DOHH2 (cell line): ENCODE measurements around the gene TRPM5.

Experiments used
- H3F3A ChIP-seq: fragments of 200-600 bp; sonication (generic), shearing (Covaris generic); 2 replicates; pipeline ENCODE4 v1.6.0; 2016; ENCODE audit warnings: antibody characterized with exemption, mild to moderate bottlenecking; ENCODE audit not compliant: control insufficient read depth, insufficient read depth
- H3K27ac ChIP-seq: fragments of 200-600 bp; sonication (generic); 2 replicates; pipeline ENCODE4 v1.5.1; 2014; ENCODE audit warnings: low read depth, mild to moderate bottlenecking, low read length, moderate library complexity
- H3K27me3 ChIP-seq: fragments of 200-600 bp; sonication (generic); 2 replicates; pipeline ENCODE4 v1.6.1; 2014; ENCODE audit warnings: mild to moderate bottlenecking, low read length, mixed read lengths; ENCODE audit not compliant: control insufficient read depth
- H3K36me3 ChIP-seq: fragments of 200-600 bp; sonication (generic); 2 replicates; pipeline ENCODE4 v1.6.1; 2014; ENCODE audit warnings: mild to moderate bottlenecking, low read length, moderate library complexity, mixed read lengths; ENCODE audit not compliant: control insufficient read depth
- H3K4me1 ChIP-seq: fragments of 200-600 bp; sonication (generic); 2 replicates; pipeline ENCODE4 v1.6.1; 2014; ENCODE audit warnings: mild to moderate bottlenecking, low read length, mixed read lengths; ENCODE audit not compliant: control insufficient read depth
- H3K4me2 ChIP-seq: fragments of 200-600 bp; sonication (generic); 2 replicates; pipeline ENCODE4 v1.6.0; 2014; ENCODE audit warnings: mild to moderate bottlenecking, low read length, moderate library complexity
- H3K4me3 ChIP-seq: fragments of 200-600 bp; sonication (generic); 2 replicates; pipeline ENCODE4 v1.5.1; 2014; ENCODE audit warnings: mild to moderate bottlenecking, low read length, mixed read lengths
- H3K79me2 ChIP-seq: fragments of 200-600 bp; sonication (generic); 2 replicates; pipeline ENCODE4 v1.6.1; 2014; ENCODE audit warnings: mild to moderate bottlenecking, low read length, mixed read lengths; ENCODE audit not compliant: control insufficient read depth
- H3K9me2 ChIP-seq: fragments of 200-600 bp; sonication (generic); replicated peaks from 2 replicates; pipeline ENCODE4 v1.6.1; 2014; ENCODE audit warnings: mild to moderate bottlenecking, low read length, mixed read lengths; ENCODE audit not compliant: control insufficient read depth
- H3K9me3 ChIP-seq: fragments of 200-600 bp; sonication (generic); 2 replicates; pipeline ENCODE4 v1.6.1; 2014; ENCODE audit warnings: antibody characterized with exemption, low read length, mixed read lengths; ENCODE audit not compliant: control insufficient read depth, insufficient read depth
- H4K20me1 ChIP-seq: fragments of 200-600 bp; sonication (generic); 2 replicates; pipeline ENCODE4 v1.6.0; 2014; ENCODE audit warnings: low read depth, mild to moderate bottlenecking, antibody characterized with exemption, low read length, moderate library complexity; ENCODE audit not compliant: control insufficient read depth, insufficient read depth
- CTCF ChIP-seq: fragments of 200-600 bp; sonication (generic); IDR thresholded peaks from one replicate; pipeline ENCODE4 v1.5.1; 2014; ENCODE audit warnings: antibody characterized with exemption, mild to moderate bottlenecking, low read depth, low read length; ENCODE audit not compliant: poor library complexity, severe bottlenecking
- EZH2phosphoT487 ChIP-seq: fragments of 200-600 bp; sonication (generic); IDR thresholded peaks from 2 replicates; pipeline ENCODE4 v1.6.1; 2017; ENCODE audit warnings: borderline replicate concordance, mild to moderate bottlenecking, antibody characterized with exemption, low read length, moderate library complexity, mixed read lengths

TRPM5 gene

GRCh38 chr11:2417856-2418692 lies 26.2 kb downstream of the TRPM5 start:
- no peaks in the 10 kb centered on the region for H3K9me3 ChIP-seq
- H3K4me3 ChIP-seq: no peak overlapping the region
- no peaks in the 10 kb centered on the region for H3K36me3 ChIP-seq
- no peak overlapping the region for H3K27ac ChIP-seq
- no peak for TF ChIP-seq CTCF
- TF ChIP-seq EZH2phosphoT487: no peak
- H3F3A ChIP-seq: no peaks in the 10 kb centered on the region
- H3K27me3 ChIP-seq: no peaks in the 10 kb centered on the region
- H3K4me2 ChIP-seq: no peak overlapping the region
- H4K20me1 ChIP-seq: no peaks in the 10 kb centered on the region
- H3K4me1 ChIP-seq: no peaks in the 10 kb centered on the region
- no peaks in the 10 kb centered on the region for H3K79me2 ChIP-seq
- no peaks in the 10 kb centered on the region for H3K9me2 ChIP-seq

DNA sequence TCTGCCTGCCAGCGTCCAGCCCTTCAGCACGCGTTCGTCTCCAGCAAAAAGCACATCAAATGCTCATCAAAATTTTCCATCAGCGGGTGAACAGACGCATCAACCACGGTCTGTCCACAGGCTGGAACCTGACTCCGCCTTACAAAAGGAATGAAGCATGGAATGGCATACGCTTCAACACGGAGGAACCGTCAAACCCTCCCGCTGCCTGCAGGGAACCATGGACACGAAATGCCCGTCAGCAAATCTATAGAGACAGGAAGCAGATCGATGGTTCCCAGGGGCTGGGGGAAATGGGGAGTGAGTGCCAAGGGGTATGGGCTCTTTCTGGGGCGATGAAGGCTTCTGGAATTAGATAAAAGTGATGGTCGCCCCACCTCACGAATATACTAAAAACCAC lies 27.5 kb downstream of the TRPM5 start:
- no peaks in the 10 kb centered on the region for H3K79me2 ChIP-seq
- H3K9me2 ChIP-seq: no peaks in the 10 kb centered on the region
- H3K4me3 ChIP-seq: no peak overlapping the region
- no peak for TF ChIP-seq CTCF
- TF ChIP-seq EZH2phosphoT487: no peak
- no peaks in the 10 kb centered on the region for H3K4me1 ChIP-seq
- no peaks in the 10 kb centered on the region for H3F3A ChIP-seq
- H3K4me2 ChIP-seq: no peak overlapping the region
- no peaks in the 10 kb centered on the region for H3K36me3 ChIP-seq
- no peaks in the 10 kb centered on the region for H3K27me3 ChIP-seq
- H4K20me1 ChIP-seq: no peaks in the 10 kb centered on the region
- H3K9me3 ChIP-seq: no peaks in the 10 kb centered on the region
- no peak overlapping the region for H3K27ac ChIP-seq

DNA sequence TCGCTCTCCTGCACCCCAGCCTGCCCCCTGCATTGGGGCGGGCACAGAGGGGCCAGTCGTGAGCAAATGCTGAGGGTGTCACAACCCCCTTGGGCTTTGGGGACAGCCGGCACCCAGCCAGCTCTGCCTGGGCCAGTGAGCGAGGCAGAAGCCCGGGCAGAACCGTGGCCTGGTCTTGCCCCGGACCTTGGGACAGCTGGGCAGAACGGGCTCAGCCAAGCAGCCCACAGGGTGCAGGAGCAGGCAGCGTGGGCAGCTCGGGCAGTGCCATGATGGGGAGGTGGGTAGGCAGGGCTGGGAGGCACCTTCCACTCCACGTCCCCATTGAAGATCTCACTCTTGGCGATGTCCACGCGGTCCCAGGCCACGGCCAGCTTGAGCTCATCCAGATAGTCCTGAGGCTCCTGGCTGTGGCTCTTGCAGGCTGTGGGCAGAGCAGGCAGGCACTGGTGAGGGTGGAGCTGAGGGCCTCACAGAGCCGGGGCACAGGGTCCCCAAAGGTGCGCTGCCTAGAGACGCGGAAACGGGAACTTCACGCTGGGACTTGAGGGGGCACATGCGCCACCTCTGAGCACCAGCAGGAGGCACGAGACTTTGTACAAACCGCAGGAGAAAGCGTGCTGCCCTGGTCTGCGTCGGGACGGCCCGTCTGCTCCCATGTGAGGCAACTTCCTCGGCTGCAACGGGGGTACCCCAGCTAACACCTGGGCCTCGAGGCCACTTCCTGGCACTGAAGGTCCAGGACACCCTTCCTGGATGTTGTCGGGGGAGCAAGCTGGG lies 28.5 kb downstream of the TRPM5 start:
- Histone ChIP-seq H3K9me3 (no peaks in the 10 kb centered on the region), H3K4me1 (no peaks in the 10 kb centered on the region), H3K27me3 (no peaks in the 10 kb centered on the region), H3K36me3 (no peaks in the 10 kb centered on the region), H3K79me2 (no peaks in the 10 kb centered on the region), H3K27ac (no peak overlapping the region), H3K4me2 (no peak overlapping the region), H3F3A (no peaks in the 10 kb centered on the region), H3K4me3 (no peak overlapping the region), H4K20me1 (no peaks in the 10 kb centered on the region), H3K9me2 (no peaks in the 10 kb centered on the region)
- TF ChIP-seq EZH2phosphoT487: no peak
- TF ChIP-seq CTCF: peak; percentile 22
